IMR-90 (cell line): ENCODE data around the gene TGM1. TPM values are rescaled to one million over a fixed set of nuclear protein-coding genes. Genes with fewer than 3 reads are reported as not detected.

ENCODE experiments used
- ATAC-seq: fragments of 200-7000 bp; cut with Tn5 transposase; 2 replicates; pipeline ENCODE4 v1.9.1; 2020; ENCODE audit warnings: low read depth, mild to moderate bottlenecking, moderate library complexity
- BruUV-seq: library from RNA; stranded (reverse); fragments of 400-500 nt; replicated peaks from 2 replicates; lab custom pipeline; 2021; lab: Mats Ljungman, UMichigan
- CTCF ChIA-PET: fragments of 300-600 bp; formaldehyde crosslinking; extraction: SDS; loops from one replicate; lab custom pipeline; 2021; ENCODE audit warnings: antibody characterized with exemption; lab: Yijun Ruan, JAX
- POLR2A ChIA-PET: fragments of 300-600 bp; sonication (Branson Sonifier 250); formaldehyde crosslinking; loops from one replicate; lab custom pipeline; 2022; ENCODE audit warnings: antibody characterized with exemption; ENCODE audit not compliant: unreplicated experiment; lab: Charles Lee
- DNase-seq: peaks from one replicate; pipeline ENCODE4 v3.0.0; 2013
- H2AFZ ChIP-seq: replicated peaks from 2 replicates; pipeline ENCODE3; 2013; ENCODE audit warnings: low read length, mild to moderate bottlenecking; ENCODE audit not compliant: poor library complexity
- H2AK5ac ChIP-seq: 2 replicates; pipeline ENCODE4 v1.6.1; 2013; ENCODE audit warnings: low read depth, low read length, inconsistent platforms
- H2AK9ac ChIP-seq: replicated peaks from 2 replicates; pipeline ENCODE3; 2013; ENCODE audit warnings: mild to moderate bottlenecking, low read depth, low read length, moderate library complexity; ENCODE audit not compliant: poor library complexity
- H2BK120ac ChIP-seq: 2 replicates; pipeline ENCODE4 v1.6.1; 2013; ENCODE audit warnings: low read depth, low read length, inconsistent platforms
- H2BK15ac ChIP-seq: 3 replicates; pipeline ENCODE4 v1.6.1; 2013; ENCODE audit warnings: low read depth, low read length, inconsistent platforms
- H2BK20ac ChIP-seq: 2 replicates; pipeline ENCODE4 v1.6.1; 2013; ENCODE audit warnings: low read depth, mild to moderate bottlenecking, inconsistent platforms, low read length, moderate library complexity
- H2BK5ac ChIP-seq: 2 replicates; pipeline ENCODE4 v1.6.1; 2013; ENCODE audit warnings: mild to moderate bottlenecking, low read depth, low read length, inconsistent platforms; ENCODE audit not compliant: poor library complexity, severe bottlenecking
- H3K14ac ChIP-seq: replicated peaks from 2 replicates; pipeline ENCODE4 v1.6.1; 2013; ENCODE audit warnings: low read depth, low read length, inconsistent platforms
- H3K18ac ChIP-seq: 2 replicates; pipeline ENCODE4 v1.6.1; 2013; ENCODE audit warnings: low read depth, low read length, control low read depth
- H3K23ac ChIP-seq: 2 replicates; pipeline ENCODE4 v1.6.1; 2013; ENCODE audit warnings: low read depth, low read length, inconsistent platforms
- H3K27ac ChIP-seq: 2 replicates; pipeline ENCODE4 v1.5.1; 2013; ENCODE audit warnings: mild to moderate bottlenecking, control low read depth, low read length; ENCODE audit not compliant: insufficient read depth
- H3K27me3 ChIP-seq: 2 replicates; pipeline ENCODE4 v1.6.1; 2013; ENCODE audit warnings: low read length; ENCODE audit not compliant: control insufficient read depth, insufficient read depth
- H3K36me3 ChIP-seq: 2 replicates; pipeline ENCODE4 v1.6.1; 2013; ENCODE audit warnings: low read length, mixed read lengths; ENCODE audit not compliant: control insufficient read depth, insufficient read depth
- H3K4ac ChIP-seq: 2 replicates; pipeline ENCODE4 v1.6.1; 2013; ENCODE audit warnings: low read depth, low read length, inconsistent platforms
- H3K4me1 ChIP-seq: 2 replicates; pipeline ENCODE4 v1.6.1; 2013; ENCODE audit warnings: low read length, mixed read lengths; ENCODE audit not compliant: control insufficient read depth, insufficient read depth
- H3K4me2 ChIP-seq: 2 replicates; pipeline ENCODE4 v1.6.1; 2013; ENCODE audit warnings: low read depth, mild to moderate bottlenecking, control low read depth, low read length, moderate library complexity
- H3K4me3 ChIP-seq: 2 replicates; pipeline ENCODE4 v1.5.1; 2013; ENCODE audit warnings: low read depth, mild to moderate bottlenecking, control low read depth, low read length, moderate library complexity; ENCODE audit not compliant: insufficient read depth
- H3K56ac ChIP-seq: 2 replicates; pipeline ENCODE4 v1.6.1; 2013; ENCODE audit warnings: low read length, inconsistent platforms; ENCODE audit not compliant: insufficient read depth; ENCODE audit errors: extremely low read depth
- H3K79me1 ChIP-seq, 2 experiments: 2 replicates each; pipeline ENCODE4 v1.6.1; 2013; ENCODE audit warnings: low read length in 2 of 2, inconsistent platforms in 1 of 2, low read depth in 1 of 2
- H3K9ac ChIP-seq: 2 replicates; pipeline ENCODE4 v1.6.1; 2013; ENCODE audit warnings: low read depth, low read length, control low read depth
- H3K9me1 ChIP-seq: 2 replicates; pipeline ENCODE4 v1.6.1; 2013; ENCODE audit warnings: low read length, inconsistent platforms; ENCODE audit not compliant: insufficient read depth
- H3K9me3 ChIP-seq: 2 replicates; pipeline ENCODE4 v1.6.1; 2013; ENCODE audit warnings: low read length; ENCODE audit not compliant: control insufficient read depth, insufficient read depth
- H4K20me1 ChIP-seq: 2 replicates; pipeline ENCODE4 v1.6.1; 2013; ENCODE audit warnings: low read length, inconsistent platforms; ENCODE audit not compliant: insufficient read depth
- H4K5ac ChIP-seq: 2 replicates; pipeline ENCODE4 v1.6.1; 2013; ENCODE audit warnings: mild to moderate bottlenecking, low read depth, low read length, control low read depth
- H4K8ac ChIP-seq, 2 experiments: 2 replicates each; pipeline ENCODE4 v1.6.1; 2013; ENCODE audit warnings: low read depth in 2 of 2, low read length in 2 of 2, control low read depth in 1 of 2, inconsistent platforms in 1 of 2
- H4K91ac ChIP-seq: 2 replicates; pipeline ENCODE4 v1.6.1; 2013; ENCODE audit warnings: low read depth, low read length, inconsistent platforms; ENCODE audit not compliant: insufficient read depth
- CEBPB ChIP-seq: IDR thresholded peaks from 2 replicates; pipeline ENCODE4 v1.6.1; 2012; ENCODE audit warnings: low read depth, low read length, improper control_type of control experiment
- RCOR1 ChIP-seq: IDR thresholded peaks from 2 replicates; pipeline ENCODE4 v1.6.1; 2012; ENCODE audit warnings: mild to moderate bottlenecking, low read length, improper control_type of control experiment; ENCODE audit not compliant: insufficient replicate concordance
- WGBS, 2 experiments: methylation state at CpG; one replicate each; pipeline versions ENCODE4 v1.1.5 to v1.1.7; 2013; ENCODE audit warnings: missing lambda C conversion rate in 2 of 2; ENCODE audit not compliant: insufficient read length in 1 of 2; ENCODE audit errors: extremely low coverage in 2 of 2; 5-methylcytosine and 5-hydroxymethylcytosine counted together
- dilution Hi-C: fragments of 300-500 bp; cut with HindIII; formaldehyde crosslinking; loops from one replicate; pipeline ENCODE4 v1.14.3; 2018; ENCODE audit warnings: low sequenced_read_pairs; ENCODE audit not compliant: unreplicated experiment
- in situ Hi-C: fragments of 300-500 bp; cut with MboI; formaldehyde crosslinking; loops from 3 replicates; pipeline ENCODE4 v1.14.3; 2019; ENCODE audit warnings: low sequenced_read_pairs, inconsistent platforms, mixed read lengths
- intact Hi-C: fragments of 100-400 bp; cut with micrococcal nuclease; formaldehyde crosslinking; loops from 2 replicates; pipeline ENCODE4 v1.10.0; 2022
- polyA plus RNA-seq, 3 experiments: library from polyadenylated mRNA; depleted of rRNA; stranded (reverse); fragments of >200 nt; gene quantifications; 2 replicates each; pipeline ENCODE4 v1.2.3, GENCODE V29; 2012; ENCODE audit warnings: low replicate concordance in 1 of 3
- total RNA-seq: library from RNA; depleted of rRNA; stranded (reverse); fragments of >200 nt; gene quantifications from 2 replicates; pipeline ENCODE4 v1.2.3, GENCODE V29; 2012

The TGM1 gene
- total and polyA plus RNA-seq, 2 of the 4 experiments (the other 2 are of a cell fraction) = 0.72 to 3.3 TPM

DNA sequence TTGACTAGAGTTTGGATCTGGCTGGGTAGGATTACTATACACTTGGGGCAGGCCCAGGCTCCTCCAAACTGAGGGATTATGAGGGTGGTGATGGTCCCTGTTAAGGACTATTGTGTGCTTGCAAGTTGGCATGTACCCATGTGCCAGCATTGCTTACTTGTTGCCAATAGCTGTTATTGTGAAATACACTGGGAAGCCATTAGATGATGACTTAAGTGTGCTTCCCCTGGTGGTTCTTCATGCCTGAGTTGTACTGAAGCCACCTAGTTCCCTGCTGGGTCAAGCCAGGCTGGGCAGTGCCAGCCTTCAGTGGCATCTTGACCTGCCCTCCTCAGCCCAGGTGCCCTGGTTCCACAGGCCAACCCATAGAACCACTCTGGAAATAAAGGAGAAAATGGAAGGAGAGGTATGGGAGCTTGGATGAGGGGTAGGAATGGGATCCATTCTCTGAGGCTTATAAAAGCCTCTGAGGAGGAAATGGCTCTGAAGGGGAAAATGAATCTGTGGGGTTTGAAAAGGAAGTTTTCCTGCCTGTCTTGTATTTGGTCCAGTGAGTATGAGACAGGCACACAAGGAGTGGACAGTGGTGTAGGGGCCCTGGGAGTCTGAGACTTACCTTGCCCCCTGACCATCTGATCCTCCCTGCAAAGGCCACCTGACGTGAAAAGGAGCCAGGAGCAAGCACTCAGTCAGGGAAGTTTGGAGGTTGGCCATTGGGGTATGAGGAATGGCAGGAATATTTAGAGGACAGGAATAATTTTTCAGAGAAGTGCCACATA is 49.0 kb upstream of the TGM1 start:
- Histone ChIP-seq H3K79me1 (peaks cover 3 to 8% of the 10 kb centered on the region in 2 experiments; a peak in 1 of 4 replicates), H3K18ac (no peak overlapping the region), H2AFZ (no peak overlapping the region), H3K4me2 (no peak overlapping the region), H3K14ac (no peak overlapping the region), H3K27ac (no peak overlapping the region), H3K9me3 (no peaks in the 10 kb centered on the region), H4K20me1 (peaks cover 8% of the 10 kb centered on the region; the same call in 1 of the 2 replicates), H3K4me3 (no peak overlapping the region), H2AK9ac (no peak overlapping the region), H2BK120ac (no peak overlapping the region), H3K9ac (no peak overlapping the region), H4K8ac (no peak overlapping the region), H4K91ac (no peak overlapping the region), H3K36me3 (0 out of 2 replicates have a peak, but pooled peaks cover 2% of the 10 kb centered on the region), H4K5ac (no peak overlapping the region), H3K4me1 (peaks cover 10% of the 10 kb centered on the region; the same call in 1 of the 2 replicates), H3K9me1 (peaks cover 7% of the 10 kb centered on the region; the same call in 1 of the 2 replicates), H3K23ac (no peak overlapping the region), H2BK15ac (no peak overlapping the region), H2BK5ac (no peak overlapping the region), H2AK5ac (no peak overlapping the region), H3K56ac (no peak overlapping the region), H3K4ac (no peak overlapping the region), H2BK20ac (no peak overlapping the region), H3K27me3 (peaks cover 16% of the 10 kb centered on the region; the same call in 1 of the 2 replicates)
- ChIA-PET POLR2A (no interaction called here), CTCF (interaction anchor here (1.3 kb wide), 1 partner anchor 21 kb away, joined by 6 read pairs; no protein-coding TSS in a partner anchor)
- TF ChIP-seq RCOR1 (no peak), CEBPB (peak; percentile 84)
- intact Hi-C loops (no loop called here), dilution Hi-C loops (no loop called here), in situ Hi-C loops (no loop called here)
- ATAC-seq = no peak
- no TSS peak for BruUV-seq
- no peak for DNase-seq
- WGBS, 2 experiments = no CpG with 5 or more reads among the region's 1 CpG
